Peyer's patch (tissue), 4 donors: Measurements from ENCODE around the gene PHACTR1. TPM values are rescaled to one million over a fixed set of nuclear protein-coding genes. Genes with fewer than 3 reads are reported as not detected.
A peak's percentile ranks its signal among the peaks of the same experiment; 100 is the strongest.

Experiments used
- DNase-seq, 3 donors: peaks; one replicate each; pipeline ENCODE4 v3.0.0-alpha.2; 2017 to 2019
- H3K27ac ChIP-seq, 4 donors: fragments of 200-600 bp; sonication (generic); one replicate each; pipeline ENCODE4 v1.5.1; 2016 to 2019
- H3K27me3 ChIP-seq, 2 donors: fragments of 200-600 bp; sonication (generic); one replicate each; pipeline ENCODE4 v1.5.1; 2019
- H3K36me3 ChIP-seq, 3 donors: fragments of 200-600 bp; sonication (generic); one replicate each; pipeline ENCODE4 v1.5.1; 2016 to 2019
- H3K4me1 ChIP-seq, 4 donors: fragments of 200-600 bp; sonication (generic); one replicate each; pipeline ENCODE4 v1.5.1; 2016 to 2019
- H3K4me3 ChIP-seq, 4 donors: fragments of 200-600 bp; sonication (generic); 1 replicate in 3 of 4; 2 replicates in 1 of 4; pipeline ENCODE4 v1.5.1; 2016 to 2019; ENCODE audit warnings: mild to moderate bottlenecking in 1 of 4
- H3K9me3 ChIP-seq, 4 donors: fragments of 200-600 bp; sonication (generic); one replicate each; pipeline ENCODE4 v1.5.1; 2016 to 2019; ENCODE audit warnings: mild to moderate bottlenecking in 1 of 4
- POLR2A ChIP-seq, 2 donors: fragments of 450-650 bp; IDR thresholded peaks; one replicate each; pipeline ENCODE4 v1.5.1; 2017; ENCODE audit warnings: antibody characterized with exemption in 2 of 2, mild to moderate bottlenecking in 2 of 2, moderate library complexity in 2 of 2
- total RNA-seq, 4 donors: library from RNA; depleted of rRNA; stranded (reverse); fragments of >200 nt; gene quantifications; one replicate each; pipeline ENCODE4 v1.1.0, GENCODE V29; 2016
- TF ChIP-seq, protein P1 (sequence below), 6 experiments: fragments of 450-650 bp in 4 of 6; fragments of 200-600 bp in 2 of 6; sonication (generic) in 1 of 6; IDR thresholded peaks; one replicate each; pipeline ENCODE4 v1.5.1; 2017 to 2019; ENCODE audit warnings: antibody characterized with exemption in 6 of 6, mild to moderate bottlenecking in 3 of 6, moderate library complexity in 1 of 6

PHACTR1 gene
- total RNA-seq, 4 donors from 2014 or later: 0.35 to 19.0 (median 1.7) TPM

DNA sequence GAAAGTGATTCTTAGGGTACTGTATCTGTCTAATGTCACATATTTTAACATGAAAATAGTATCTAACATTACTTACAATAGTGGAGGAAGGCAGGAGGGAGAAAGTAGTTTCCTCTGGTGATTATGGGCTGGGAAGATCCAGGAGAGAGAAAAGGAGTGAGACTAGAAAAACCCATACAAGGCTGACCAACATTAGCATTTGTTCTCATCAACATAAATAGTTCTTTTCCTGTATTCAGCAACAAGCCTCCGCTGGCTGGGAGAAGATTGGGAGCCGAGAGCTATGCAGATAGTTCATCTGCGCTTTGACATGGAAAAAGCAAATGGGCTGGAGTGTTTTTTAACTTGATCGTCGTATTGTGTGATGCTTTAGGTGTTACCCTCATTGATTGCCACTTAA is 239.4 kb downstream of the PHACTR1 start:
- Histone ChIP-seq H3K36me3 (no peaks in the 10 kb centered on the region), H3K27ac (no peak overlapping the region), H3K9me3 (no peaks in the 10 kb centered on the region), H3K4me3 (no peak overlapping the region), H3K27me3 (no peaks in the 10 kb centered on the region), H3K4me1 (no peaks in the 10 kb centered on the region)
- TF ChIP-seq, protein P1, sequence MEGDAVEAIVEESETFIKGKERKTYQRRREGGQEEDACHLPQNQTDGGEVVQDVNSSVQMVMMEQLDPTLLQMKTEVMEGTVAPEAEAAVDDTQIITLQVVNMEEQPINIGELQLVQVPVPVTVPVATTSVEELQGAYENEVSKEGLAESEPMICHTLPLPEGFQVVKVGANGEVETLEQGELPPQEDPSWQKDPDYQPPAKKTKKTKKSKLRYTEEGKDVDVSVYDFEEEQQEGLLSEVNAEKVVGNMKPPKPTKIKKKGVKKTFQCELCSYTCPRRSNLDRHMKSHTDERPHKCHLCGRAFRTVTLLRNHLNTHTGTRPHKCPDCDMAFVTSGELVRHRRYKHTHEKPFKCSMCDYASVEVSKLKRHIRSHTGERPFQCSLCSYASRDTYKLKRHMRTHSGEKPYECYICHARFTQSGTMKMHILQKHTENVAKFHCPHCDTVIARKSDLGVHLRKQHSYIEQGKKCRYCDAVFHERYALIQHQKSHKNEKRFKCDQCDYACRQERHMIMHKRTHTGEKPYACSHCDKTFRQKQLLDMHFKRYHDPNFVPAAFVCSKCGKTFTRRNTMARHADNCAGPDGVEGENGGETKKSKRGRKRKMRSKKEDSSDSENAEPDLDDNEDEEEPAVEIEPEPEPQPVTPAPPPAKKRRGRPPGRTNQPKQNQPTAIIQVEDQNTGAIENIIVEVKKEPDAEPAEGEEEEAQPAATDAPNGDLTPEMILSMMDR (IDR thresholded peaks at IDR 0.05): no peak
- TF ChIP-seq POLR2A (IDR thresholded peaks at IDR 0.05): no peak
- no peak for DNase-seq

DNA sequence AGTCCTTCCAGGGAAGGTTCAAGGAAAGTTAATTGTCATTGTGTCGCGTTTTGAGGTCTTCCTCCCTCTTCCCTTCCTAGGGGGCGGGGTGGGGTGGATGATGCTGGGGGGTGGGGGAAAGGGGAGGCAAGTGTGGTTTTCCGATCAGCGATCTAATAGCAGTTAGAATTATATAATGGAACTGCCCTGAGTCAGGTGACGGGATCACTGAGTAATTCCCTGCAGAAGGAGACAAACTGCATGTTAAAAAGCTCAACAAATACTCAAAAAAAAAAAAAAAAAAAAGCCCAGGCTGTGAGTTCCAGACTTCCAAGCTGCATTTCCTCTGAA is 240.4 kb downstream of the PHACTR1 start:
- H3K27me3 ChIP-seq: no peaks in the 10 kb centered on the region

GRCh38 chr6:12957321-12958051 is 240.9 kb downstream of the PHACTR1 start:
- no peaks in the 10 kb centered on the region for H3K4me1 ChIP-seq
- DNase-seq: peak; percentile 17 to 53 (median 53)

More for the DNA sequence above, 240.4 kb downstream of the PHACTR1 start:
- TF ChIP-seq, protein P1 (IDR thresholded peaks at IDR 0.05): no peak
- no peak for TF ChIP-seq POLR2A (IDR thresholded peaks at IDR 0.05)
- Histone ChIP-seq H3K4me3 (peak overlapping the region; percentile 31 to 68 (median 52)), H3K4me1 (no peaks in the 10 kb centered on the region), H3K36me3 (no peaks in the 10 kb centered on the region), H3K27ac (peak overlapping the region in 1 of 4 donors; percentile 69), H3K9me3 (no peaks in the 10 kb centered on the region)
- no peak for DNase-seq

GRCh38 chr6:12958052-12958706 is 241.6 kb downstream of the PHACTR1 start:
- Histone ChIP-seq H3K4me1 (no peaks in the 10 kb centered on the region), H3K4me3 (peak overlapping the region; percentile 31 to 68 (median 52)), H3K36me3 (no peaks in the 10 kb centered on the region), H3K27ac (peak overlapping the region in 3 of 4 donors; percentile 46 to 69 (median 66)), H3K27me3 (no peaks in the 10 kb centered on the region), H3K9me3 (no peaks in the 10 kb centered on the region)
- DNase-seq: no peak
- no peak for TF ChIP-seq POLR2A (IDR thresholded peaks at IDR 0.05)
- TF ChIP-seq, protein P1 (IDR thresholded peaks at IDR 0.05): no peak

More at GRCh38 chr6:12957321-12958051, 240.9 kb downstream of the PHACTR1 start:
- H3K27me3 ChIP-seq: no peaks in the 10 kb centered on the region
- H3K27ac ChIP-seq: peak overlapping the region; percentile 1 to 69 (median 56)
- no peaks in the 10 kb centered on the region for H3K36me3 ChIP-seq
- no peaks in the 10 kb centered on the region for H3K9me3 ChIP-seq
- no peak for TF ChIP-seq POLR2A (IDR thresholded peaks at IDR 0.05)
- TF ChIP-seq, protein P1 (IDR thresholded peaks at IDR 0.05): peak in 1 of 6 experiments; percentile 5
- peak overlapping the region; percentile 31 to 68 (median 52) for H3K4me3 ChIP-seq

- TF ChIP-seq, protein P1 (IDR thresholded peaks at IDR 0.05): no peak
- TF ChIP-seq POLR2A (IDR thresholded peaks at IDR 0.05): no peak
- DNase-seq: no peak
- H3K27ac ChIP-seq: no peak overlapping the region
Measured at GRCh38 chr6:12961761-12962160, 245.2 kb downstream of the PHACTR1 start.

More at GRCh38 chr6:12961761-12962160, 245.2 kb downstream of the PHACTR1 start:
- no peaks in the 10 kb centered on the region for H3K36me3 ChIP-seq
- no peaks in the 10 kb centered on the region for H3K27me3 ChIP-seq
- no peaks in the 10 kb centered on the region for H3K9me3 ChIP-seq
- no peak overlapping the region for H3K4me3 ChIP-seq
- no peaks in the 10 kb centered on the region for H3K4me1 ChIP-seq
